ENCODE results near the gene PPP3R1. TPM values are rescaled to one million over a fixed set of nuclear protein-coding genes. Genes with fewer than 3 reads are reported as not detected.

PPP3R1 gene
- total RNA-seq, 1 donor from 2014 or later, result 72.3 TPM

- no peaks in the 10 kb centered on the region for H3K9me3 Mint-ChIP-seq (ENCODE audit: low read depth)
- peaks cover 76% of the 10 kb centered on the region for H3K4me1 Mint-ChIP-seq (ENCODE audit: low read depth)
- H3K4me3 Mint-ChIP-seq (ENCODE audit: unreplicated experiment), result no peak overlapping the region
- H3K36me3 Mint-ChIP-seq (ENCODE audit: low read depth), result no peaks in the 10 kb centered on the region
- DNase-seq (ENCODE audit: low spot score), result no peak
- no peak for TF ChIP-seq CTCF (IDR thresholded peaks at IDR 0.05)
- H3K27me3 Mint-ChIP-seq (ENCODE audit: low read depth), result no peaks in the 10 kb centered on the region
- H3K27ac Mint-ChIP-seq (ENCODE audit: unreplicated experiment), result peak overlapping the region; percentile 53
Observed at GRCh38 chr2:68226794-68227193, 25.5 kb downstream of the PPP3R1 start.

GRCh38 chr2:68225119-68225632 lies 27.2 kb downstream of the PPP3R1 start:
- Mint-ChIP-seq H3K4me1 (ENCODE audit: low read depth) (peaks cover 63% of the 10 kb centered on the region), H3K4me3 (ENCODE audit: unreplicated experiment) (no peak overlapping the region), H3K27me3 (ENCODE audit: low read depth) (no peaks in the 10 kb centered on the region), H3K27ac (ENCODE audit: unreplicated experiment) (peak overlapping the region; percentile 65), H3K36me3 (ENCODE audit: low read depth) (peaks cover 3% of the 10 kb centered on the region), H3K9me3 (ENCODE audit: low read depth) (peaks cover 2% of the 10 kb centered on the region)
- TF ChIP-seq CTCF (IDR thresholded peaks at IDR 0.05), result peak; percentile 34
- no peak for DNase-seq (ENCODE audit: low spot score)

- no peak for DNase-seq (ENCODE audit: low spot score)
- Mint-ChIP-seq H3K27ac (ENCODE audit: unreplicated experiment) (no peak overlapping the region), H3K9me3 (ENCODE audit: low read depth) (peaks cover 4% of the 10 kb centered on the region), H3K4me1 (ENCODE audit: low read depth) (peaks cover 66% of the 10 kb centered on the region), H3K36me3 (ENCODE audit: low read depth) (peaks cover 3% of the 10 kb centered on the region), H3K4me3 (ENCODE audit: unreplicated experiment) (no peak overlapping the region), H3K27me3 (ENCODE audit: low read depth) (no peaks in the 10 kb centered on the region)
- no peak for TF ChIP-seq CTCF (IDR thresholded peaks at IDR 0.05)
Observed at GRCh38 chr2:68223419-68223818, 28.9 kb downstream of the PPP3R1 start.

- Mint-ChIP-seq H3K4me1 (ENCODE audit: low read depth) (peaks cover 72% of the 10 kb centered on the region), H3K9me3 (ENCODE audit: low read depth) (peaks cover 4% of the 10 kb centered on the region), H3K4me3 (ENCODE audit: unreplicated experiment) (no peak overlapping the region), H3K27me3 (ENCODE audit: low read depth) (no peaks in the 10 kb centered on the region), H3K27ac (ENCODE audit: unreplicated experiment) (peak overlapping the region; percentile 63), H3K36me3 (ENCODE audit: low read depth) (peaks cover 3% of the 10 kb centered on the region)
- DNase-seq (ENCODE audit: low spot score), result no peak
- no peak for TF ChIP-seq CTCF (IDR thresholded peaks at IDR 0.05)
Observed at GRCh38 chr2:68222287-68222686, 30.0 kb downstream of the PPP3R1 start.

- no peak for DNase-seq (ENCODE audit: low spot score)
- peaks cover 53% of the 10 kb centered on the region for H3K4me1 Mint-ChIP-seq (ENCODE audit: low read depth)
- peak overlapping the region; percentile 54 for H3K27ac Mint-ChIP-seq (ENCODE audit: unreplicated experiment)
- no peak overlapping the region for H3K4me3 Mint-ChIP-seq (ENCODE audit: unreplicated experiment)
- H3K27me3 Mint-ChIP-seq (ENCODE audit: low read depth), result no peaks in the 10 kb centered on the region
- peaks cover 3% of the 10 kb centered on the region for H3K36me3 Mint-ChIP-seq (ENCODE audit: low read depth)
- H3K9me3 Mint-ChIP-seq (ENCODE audit: low read depth), result peaks cover 4% of the 10 kb centered on the region
- TF ChIP-seq CTCF (IDR thresholded peaks at IDR 0.05), result no peak
Observed at GRCh38 chr2:68218343-68218901, 33.9 kb downstream of the PPP3R1 start.

All from chondrocyte (in vitro differentiated cells).